H9 (cell line): ENCODE results near the gene ITSN2. TPM values are rescaled to one million over a fixed set of nuclear protein-coding genes. Genes with fewer than 3 reads are reported as not detected.

Experiments
- DNase-seq: peaks from one replicate; pipeline ENCODE4 v3.0.0-alpha.2; 2017
- H2AFZ ChIP-seq: one replicate; pipeline ENCODE4 v1.6.1; 2013; ENCODE audit warnings: mild to moderate bottlenecking, low read length, control low read depth, moderate library complexity
- H2AK5ac ChIP-seq: 2 replicates; pipeline ENCODE4 v1.6.1; 2013; ENCODE audit warnings: low read length, control low read depth, mixed read lengths; ENCODE audit not compliant: insufficient read length
- H2BK120ac ChIP-seq: one replicate; pipeline ENCODE4 v1.6.1; 2013; ENCODE audit warnings: low read depth, mild to moderate bottlenecking, low read length, control low read depth, inconsistent platforms; ENCODE audit not compliant: poor library complexity, severe bottlenecking
- H2BK12ac ChIP-seq: 2 replicates; pipeline ENCODE4 v1.6.1; 2013; ENCODE audit warnings: low read length, control low read depth, mixed read lengths, low read depth; ENCODE audit not compliant: insufficient read length
- H2BK15ac ChIP-seq: 2 replicates; pipeline ENCODE4 v1.6.1; 2013; ENCODE audit warnings: low read depth, low read length, control low read depth
- H2BK20ac ChIP-seq: one replicate; pipeline ENCODE4 v1.6.1; 2013; ENCODE audit warnings: low read depth, mild to moderate bottlenecking, low read length, control low read depth, inconsistent platforms; ENCODE audit not compliant: poor library complexity, severe bottlenecking
- H2BK5ac ChIP-seq: 2 replicates; pipeline ENCODE4 v1.6.1; 2013; ENCODE audit warnings: low read length, control low read depth, mixed read lengths; ENCODE audit not compliant: insufficient read length
- H3K14ac ChIP-seq: 2 replicates; pipeline ENCODE4 v1.6.1; 2013; ENCODE audit warnings: low read length, control low read depth; ENCODE audit not compliant: insufficient read depth
- H3K18ac ChIP-seq: 2 replicates; pipeline ENCODE4 v1.6.1; 2013; ENCODE audit warnings: low read depth, mild to moderate bottlenecking, mixed read lengths, low read length, control low read depth; ENCODE audit not compliant: insufficient read length
- H3K23ac ChIP-seq: 2 replicates; pipeline ENCODE4 v1.6.1; 2013; ENCODE audit warnings: low read length, control low read depth, mixed read lengths, low read depth; ENCODE audit not compliant: insufficient read length
- H3K23me2 ChIP-seq: 2 replicates; pipeline ENCODE4 v1.6.1; 2013; ENCODE audit warnings: low read depth, mild to moderate bottlenecking, mixed read lengths, low read length, control low read depth; ENCODE audit not compliant: insufficient read length, poor library complexity, severe bottlenecking
- H3K27ac ChIP-seq: 2 replicates; pipeline ENCODE4 v1.5.1; 2013; ENCODE audit warnings: low read length, control low read depth, mixed read lengths, low read depth; ENCODE audit not compliant: insufficient read length
- H3K27me3 ChIP-seq: 2 replicates; pipeline ENCODE4 v1.6.1; 2013; ENCODE audit warnings: low read length, control low read depth, inconsistent platforms; ENCODE audit not compliant: insufficient read depth
- H3K4ac ChIP-seq: 2 replicates; pipeline ENCODE4 v1.6.1; 2013; ENCODE audit warnings: low read depth, mild to moderate bottlenecking, control low read depth, inconsistent platforms, low read length, moderate library complexity
- H3K4me1 ChIP-seq: 2 replicates; pipeline ENCODE4 v1.6.1; 2013; ENCODE audit warnings: low read length, control low read depth, inconsistent platforms; ENCODE audit not compliant: insufficient read depth
- H3K4me2 ChIP-seq: 2 replicates; pipeline ENCODE4 v1.6.1; 2013; ENCODE audit warnings: low read length, control low read depth, mixed read lengths; ENCODE audit not compliant: insufficient read length, insufficient read depth
- H3K56ac ChIP-seq: 2 replicates; pipeline ENCODE4 v1.6.1; 2013; ENCODE audit warnings: low read depth, mild to moderate bottlenecking, mixed read lengths, low read length, control low read depth; ENCODE audit not compliant: insufficient read length
- H3K79me1 ChIP-seq: 2 replicates; pipeline ENCODE4 v1.6.1; 2013; ENCODE audit warnings: low read depth, mild to moderate bottlenecking, moderate library complexity, low read length, control low read depth, inconsistent platforms; ENCODE audit not compliant: insufficient read depth, poor library complexity, severe bottlenecking
- H3K79me2 ChIP-seq: 2 replicates; pipeline ENCODE4 v1.6.1; 2013; ENCODE audit warnings: low read length, control low read depth, inconsistent platforms; ENCODE audit not compliant: insufficient read depth
- H3K9ac ChIP-seq: 2 replicates; pipeline ENCODE4 v1.6.1; 2013; ENCODE audit warnings: low read length, control low read depth, mixed read lengths; ENCODE audit not compliant: insufficient read length; ENCODE audit errors: extremely low read depth
- H3K9me3 ChIP-seq: one replicate; pipeline ENCODE4 v1.6.1; 2013; ENCODE audit warnings: low read depth, low read length, inconsistent platforms; ENCODE audit not compliant: control insufficient read depth
- H3T11ph ChIP-seq: one replicate; pipeline ENCODE4 v1.6.1; 2013; ENCODE audit warnings: mild to moderate bottlenecking, low read length, control low read depth, inconsistent platforms
- H4K20me1 ChIP-seq: one replicate; pipeline ENCODE4 v1.6.1; 2013; ENCODE audit not compliant: control insufficient read depth, insufficient read length, insufficient read depth
- H4K5ac ChIP-seq: 2 replicates; pipeline ENCODE4 v1.6.1; 2013; ENCODE audit warnings: low read depth, mild to moderate bottlenecking, mixed read lengths, low read length, control low read depth; ENCODE audit not compliant: insufficient read length
- H4K8ac ChIP-seq: replicated peaks from 2 replicates; pipeline ENCODE4 v1.6.1; 2013; ENCODE audit warnings: low read length, control low read depth, mixed read lengths, low read depth; ENCODE audit not compliant: insufficient read length
- H4K91ac ChIP-seq: 2 replicates; pipeline ENCODE4 v1.6.1; 2013; ENCODE audit warnings: low read depth, mild to moderate bottlenecking, moderate library complexity, mixed read lengths, low read length, control low read depth; ENCODE audit not compliant: insufficient read length
- H3K27ac Mint-ChIP-seq, 3 experiments: 2 replicates in 2 of 3; 3 replicates in 1 of 3; pipeline ENCODE4 v1.8.0; 2020 to 2021; ENCODE audit warnings: mixed read lengths in 3 of 3, mild to moderate bottlenecking in 1 of 3, moderate library complexity in 1 of 3
- H3K27me3 Mint-ChIP-seq: 2 replicates; pipeline ENCODE4 v1.8.0; 2021; ENCODE audit warnings: low read depth, mild to moderate bottlenecking, moderate library complexity, mixed read lengths
- H3K36me3 Mint-ChIP-seq, 3 experiments: 2 replicates in 2 of 3; 3 replicates in 1 of 3; pipeline ENCODE4 v1.8.0; 2020 to 2021; ENCODE audit warnings: low read depth in 3 of 3, mixed read lengths in 3 of 3; ENCODE audit not compliant: insufficient read depth in 1 of 3
- H3K4me1 Mint-ChIP-seq, 2 experiments: 2 replicates each; pipeline ENCODE4 v1.8.0; 2020; ENCODE audit warnings: mixed read lengths in 2 of 2
- H3K4me3 Mint-ChIP-seq, 2 experiments: 2 replicates in 1 of 2; 3 replicates in 1 of 2; pipeline ENCODE4 v1.8.0; 2020 to 2021; ENCODE audit warnings: mild to moderate bottlenecking in 2 of 2, mixed read lengths in 2 of 2, moderate library complexity in 1 of 2
- H3K9me3 Mint-ChIP-seq, 2 experiments: 2 replicates in 1 of 2; 3 replicates in 1 of 2; pipeline ENCODE4 v1.8.0; 2020; ENCODE audit warnings: mild to moderate bottlenecking in 2 of 2, mixed read lengths in 2 of 2, moderate library complexity in 1 of 2
- WGBS: extraction: QIAGEN DNeasy Blood & Tissue Kit; methylation state at CpG from one replicate; pipeline ENCODE4 v1.1.7; 2013; ENCODE audit warnings: missing lambda C conversion rate, low lambda C conversion rate, mixed read lengths; ENCODE audit not compliant: insufficient read length; ENCODE audit errors: extremely low coverage; 5-methylcytosine and 5-hydroxymethylcytosine counted together
- total RNA-seq: library from RNA; stranded (reverse); gene quantifications from 2 replicates; pipeline ENCODE4 v1.2.1, GENCODE V29; 2021
- TF ChIP-seq, protein P1 (sequence below): fragments of 200-600 bp; sonication (generic); conservative IDR thresholded peaks from 3 replicates; pipeline ENCODE4 v1.8.0; 2021; ENCODE audit warnings: antibody characterized with exemption, mild to moderate bottlenecking

ITSN2 gene
- total RNA-seq, 1 experiment from 2014 or later, result 17.0 TPM

DNA sequence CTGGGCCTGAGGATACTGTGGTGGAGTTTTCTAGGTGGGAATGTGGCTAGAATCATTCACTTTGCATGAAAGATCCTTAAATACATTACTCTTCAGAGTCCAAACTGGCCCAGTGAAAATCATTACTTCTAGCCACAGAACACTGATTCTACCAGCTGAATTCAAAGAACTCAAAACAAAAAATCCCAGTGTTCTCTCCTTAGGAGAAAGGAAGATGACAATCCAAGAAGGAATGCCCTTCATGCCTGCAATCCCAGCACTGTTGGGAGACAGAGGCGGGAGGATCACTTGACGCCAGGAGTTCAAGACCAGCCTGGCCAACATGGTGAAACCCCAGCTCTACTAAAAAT lies 150.3 kb downstream of the ITSN2 start:
- H3K27ac Mint-ChIP-seq, result no peak overlapping the region
- Histone ChIP-seq H2AFZ (no peak overlapping the region), H3K56ac (no peak overlapping the region), H2BK5ac (no peak overlapping the region), H2AK5ac (no peak overlapping the region), H2BK15ac (no peak overlapping the region), H4K20me1 (no peaks in the 10 kb centered on the region), H3K4me1 (no peaks in the 10 kb centered on the region), H3K79me2 (no peaks in the 10 kb centered on the region), H2BK20ac (no peak overlapping the region), H2BK120ac (no peak overlapping the region), H3T11ph (no peak overlapping the region), H3K27me3 (no peaks in the 10 kb centered on the region), H3K9me3 (no peaks in the 10 kb centered on the region), H4K5ac (no peak overlapping the region), H3K4ac (no peak overlapping the region), H3K9ac (no peak overlapping the region), H3K23ac (no peak overlapping the region), H3K4me2 (no peak overlapping the region), H3K27ac (no peak overlapping the region), H4K91ac (no peak overlapping the region), H3K18ac (no peak overlapping the region), H3K14ac (no peak overlapping the region), H3K23me2 (no peaks in the 10 kb centered on the region), H2BK12ac (no peak overlapping the region), H4K8ac (no peak overlapping the region), H3K79me1 (no peaks in the 10 kb centered on the region)
- TF ChIP-seq, protein P1, sequence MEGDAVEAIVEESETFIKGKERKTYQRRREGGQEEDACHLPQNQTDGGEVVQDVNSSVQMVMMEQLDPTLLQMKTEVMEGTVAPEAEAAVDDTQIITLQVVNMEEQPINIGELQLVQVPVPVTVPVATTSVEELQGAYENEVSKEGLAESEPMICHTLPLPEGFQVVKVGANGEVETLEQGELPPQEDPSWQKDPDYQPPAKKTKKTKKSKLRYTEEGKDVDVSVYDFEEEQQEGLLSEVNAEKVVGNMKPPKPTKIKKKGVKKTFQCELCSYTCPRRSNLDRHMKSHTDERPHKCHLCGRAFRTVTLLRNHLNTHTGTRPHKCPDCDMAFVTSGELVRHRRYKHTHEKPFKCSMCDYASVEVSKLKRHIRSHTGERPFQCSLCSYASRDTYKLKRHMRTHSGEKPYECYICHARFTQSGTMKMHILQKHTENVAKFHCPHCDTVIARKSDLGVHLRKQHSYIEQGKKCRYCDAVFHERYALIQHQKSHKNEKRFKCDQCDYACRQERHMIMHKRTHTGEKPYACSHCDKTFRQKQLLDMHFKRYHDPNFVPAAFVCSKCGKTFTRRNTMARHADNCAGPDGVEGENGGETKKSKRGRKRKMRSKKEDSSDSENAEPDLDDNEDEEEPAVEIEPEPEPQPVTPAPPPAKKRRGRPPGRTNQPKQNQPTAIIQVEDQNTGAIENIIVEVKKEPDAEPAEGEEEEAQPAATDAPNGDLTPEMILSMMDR, result no peak
- no peaks in the 10 kb centered on the region; a peak in 1 of 5 replicates for H3K9me3 Mint-ChIP-seq
- H3K4me1 Mint-ChIP-seq, result peaks cover 2 to 8% of the 10 kb centered on the region in 2 experiments; a peak in 2 of 4 replicates
- peaks cover 0 to 3% (median 0%) of the 10 kb centered on the region in 3 experiments; a peak in 3 of 7 replicates for H3K36me3 Mint-ChIP-seq
- DNase-seq, result no peak
- no peaks in the 10 kb centered on the region; the same call in 1 of the 2 replicates for H3K27me3 Mint-ChIP-seq
- no peak overlapping the region for H3K4me3 Mint-ChIP-seq
- no CpG with 5 or more reads among the region's 2 CpGs for whole genome bisulfite sequencing
